ENCODE results near the gene SLC35F1.

DNA sequence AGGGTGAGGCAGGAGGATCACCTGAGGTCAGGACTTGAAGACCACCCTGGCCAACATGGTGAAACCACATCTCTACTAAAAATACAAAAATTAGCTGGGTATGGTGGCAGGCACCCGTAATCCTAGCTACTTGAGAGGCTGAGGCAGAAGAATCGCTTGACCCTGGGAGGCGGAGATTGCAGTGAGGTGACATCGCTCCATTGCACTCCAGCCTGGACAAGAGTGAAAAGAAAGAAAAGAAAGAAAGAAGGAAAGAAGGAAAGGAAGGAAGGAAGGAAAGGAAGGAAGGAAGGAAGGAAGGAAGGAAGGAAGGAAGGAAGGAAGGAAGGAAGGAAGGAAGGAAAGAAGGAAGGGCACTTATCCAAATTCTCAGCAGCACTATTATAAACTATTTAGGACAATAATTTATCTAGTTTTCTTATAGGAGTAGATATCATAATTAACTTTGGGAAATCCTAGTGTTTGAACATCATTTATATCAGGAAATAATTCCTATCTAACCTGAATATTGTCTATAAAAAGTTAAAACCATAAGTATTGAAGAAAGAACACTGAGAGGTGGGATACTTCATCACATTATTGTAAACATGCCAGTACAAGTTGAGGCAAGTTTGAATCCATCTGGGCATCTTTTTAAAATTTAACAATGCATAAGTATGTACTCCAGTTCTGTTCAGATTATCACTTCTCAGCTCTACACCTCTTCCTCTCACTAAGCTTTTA lies 305.5 kb downstream of the SLC35F1 start:
- TF ChIP-seq, protein P1, sequence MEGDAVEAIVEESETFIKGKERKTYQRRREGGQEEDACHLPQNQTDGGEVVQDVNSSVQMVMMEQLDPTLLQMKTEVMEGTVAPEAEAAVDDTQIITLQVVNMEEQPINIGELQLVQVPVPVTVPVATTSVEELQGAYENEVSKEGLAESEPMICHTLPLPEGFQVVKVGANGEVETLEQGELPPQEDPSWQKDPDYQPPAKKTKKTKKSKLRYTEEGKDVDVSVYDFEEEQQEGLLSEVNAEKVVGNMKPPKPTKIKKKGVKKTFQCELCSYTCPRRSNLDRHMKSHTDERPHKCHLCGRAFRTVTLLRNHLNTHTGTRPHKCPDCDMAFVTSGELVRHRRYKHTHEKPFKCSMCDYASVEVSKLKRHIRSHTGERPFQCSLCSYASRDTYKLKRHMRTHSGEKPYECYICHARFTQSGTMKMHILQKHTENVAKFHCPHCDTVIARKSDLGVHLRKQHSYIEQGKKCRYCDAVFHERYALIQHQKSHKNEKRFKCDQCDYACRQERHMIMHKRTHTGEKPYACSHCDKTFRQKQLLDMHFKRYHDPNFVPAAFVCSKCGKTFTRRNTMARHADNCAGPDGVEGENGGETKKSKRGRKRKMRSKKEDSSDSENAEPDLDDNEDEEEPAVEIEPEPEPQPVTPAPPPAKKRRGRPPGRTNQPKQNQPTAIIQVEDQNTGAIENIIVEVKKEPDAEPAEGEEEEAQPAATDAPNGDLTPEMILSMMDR (IDR thresholded peaks at IDR 0.05) = no peak
- TF ChIP-seq POLR2A (IDR thresholded peaks at IDR 0.05) = no peak
